Testis (tissue), 3 donors: ENCODE results near the gene GUCA1C. TPM values are rescaled to one million over a fixed set of nuclear protein-coding genes. Genes with fewer than 3 reads are reported as not detected.

Experiments
- DNase-seq: peaks from one replicate; pipeline ENCODE4 v3.0.0-alpha.2; 2019
- H3K27ac ChIP-seq, 2 donors: fragments of 200-600 bp; sonication (generic); one replicate each; pipeline ENCODE4 v1.5.1; 2019
- H3K27me3 ChIP-seq: fragments of 200-600 bp; sonication (generic); one replicate; pipeline ENCODE4 v1.5.1; 2019
- H3K36me3 ChIP-seq: fragments of 200-600 bp; sonication (generic); one replicate; pipeline ENCODE4 v1.5.1; 2017; ENCODE audit warnings: low read depth; ENCODE audit errors: missing control alignments
- H3K4me1 ChIP-seq: fragments of 200-600 bp; sonication (generic); one replicate; pipeline ENCODE4 v1.5.1; 2019
- H3K4me3 ChIP-seq, 2 donors: fragments of 200-600 bp; sonication (generic); one replicate each; pipeline ENCODE4 v1.5.1; 2017 to 2019
- H3K9me3 ChIP-seq: fragments of 200-600 bp; sonication (generic); one replicate; pipeline ENCODE4 v1.5.1; 2017
- CTCF ChIP-seq, 3 experiments: fragments of 450-650 bp in 2 of 3; fragments of 200-600 bp in 1 of 3; sonication (generic) in 1 of 3; IDR thresholded peaks; one replicate each; pipeline ENCODE4 v1.5.1; 2016 to 2019; ENCODE audit warnings: antibody characterized with exemption in 3 of 3, mild to moderate bottlenecking in 2 of 3, moderate library complexity in 1 of 3
- POLR2A ChIP-seq: fragments of 450-650 bp; IDR thresholded peaks from one replicate; pipeline ENCODE4 v1.6.1; 2017; ENCODE audit warnings: antibody characterized with exemption, mild to moderate bottlenecking, moderate library complexity
- WGBS, 2 donors: methylation state at CpG; one replicate each; pipeline ENCODE4 v1.1.5; 2018; 5-methylcytosine and 5-hydroxymethylcytosine counted together
- intact Hi-C: fragments of 100-400 bp; cut with DNase I; formaldehyde crosslinking; loops from one replicate; pipeline ENCODE4 v1.15.1; 2023; ENCODE audit warnings: low total_unique reads
- polyA plus RNA-seq: library from polyadenylated mRNA; stranded (reverse); fragments of 350-450 nt; fragmentation: Illumina TruSeq; extraction: RNeasy Lipid Tissue Mini Kit (QIAGEN cat#74804); gene quantifications from one replicate; pipeline ENCODE4 v1.2.3, GENCODE V29; 2014; ENCODE audit warnings: low read depth, low replicate concordance; ENCODE audit not compliant: insufficient read depth
- total RNA-seq, 2 donors: library from RNA; depleted of rRNA; stranded (reverse); fragments of >200 nt; gene quantifications; one replicate each; pipeline ENCODE4 v1.2.3, GENCODE V29; 2016

The GUCA1C gene
- total and polyA plus RNA-seq, 3 donors from 2014 or later = 0.87 to 2.0 (median 1.1) TPM

GRCh38 chr3:108940568-108941263, 13.0 kb downstream of the GUCA1C start:
- no peak overlapping the region for H3K4me3 ChIP-seq
- H3K27me3 ChIP-seq = no peaks in the 10 kb centered on the region
- intact Hi-C loops = no loop called here
- WGBS, 2 donors = 46 to 61% methylated on average over 5 of the region's 5 CpGs
- DNase-seq = no peak
- no peak overlapping the region for H3K27ac ChIP-seq
- H3K36me3 ChIP-seq = no peaks in the 10 kb centered on the region
- H3K9me3 ChIP-seq = no peaks in the 10 kb centered on the region
- H3K4me1 ChIP-seq = no peaks in the 10 kb centered on the region
- no peak for TF ChIP-seq POLR2A
- TF ChIP-seq CTCF (IDR thresholded peaks at IDR 0.05) = no peak

- Histone ChIP-seq H3K27ac (no peak overlapping the region), H3K36me3 (no peaks in the 10 kb centered on the region), H3K4me3 (no peak overlapping the region), H3K27me3 (no peaks in the 10 kb centered on the region), H3K9me3 (no peaks in the 10 kb centered on the region), H3K4me1 (no peaks in the 10 kb centered on the region)
- 67 to 76% methylated on average over 4 of the region's 4 CpGs for WGBS, 2 donors
- intact Hi-C loops = no loop called here
- TF ChIP-seq POLR2A (no peak), CTCF (IDR thresholded peaks at IDR 0.05) (no peak)
- DNase-seq = no peak
Measured at GRCh38 chr3:108940166-108940565, 13.5 kb downstream of the GUCA1C start.

- Histone ChIP-seq H3K9me3 (no peaks in the 10 kb centered on the region), H3K27ac (no peak overlapping the region), H3K4me3 (no peak overlapping the region), H3K4me1 (no peaks in the 10 kb centered on the region), H3K27me3 (no peaks in the 10 kb centered on the region), H3K36me3 (no peaks in the 10 kb centered on the region)
- no peak for DNase-seq
- intact Hi-C loops = no loop called here
- no peak for TF ChIP-seq POLR2A
- no peak for TF ChIP-seq CTCF (IDR thresholded peaks at IDR 0.05)
- WGBS, 2 donors = 69 to 73% methylated on average over 8 of the region's 8 CpGs
Measured at GRCh38 chr3:108936924-108937689, 16.6 kb downstream of the GUCA1C start.

GRCh38 chr3:108931035-108931434, 22.6 kb downstream of the GUCA1C start:
- no peak for TF ChIP-seq CTCF (IDR thresholded peaks at IDR 0.05)
- TF ChIP-seq POLR2A = no peak
- Histone ChIP-seq H3K4me1 (no peaks in the 10 kb centered on the region), H3K36me3 (no peaks in the 10 kb centered on the region), H3K9me3 (no peaks in the 10 kb centered on the region), H3K4me3 (no peak overlapping the region), H3K27ac (no peak overlapping the region), H3K27me3 (no peaks in the 10 kb centered on the region)
- intact Hi-C loops = no loop called here
- DNase-seq = no peak
